Neural progenitor cell (in vitro differentiated cells): Measurements from ENCODE around the gene PLA1A. TPM values are rescaled to one million over a fixed set of nuclear protein-coding genes. Genes with fewer than 3 reads are reported as not detected.

Experiments used
- DNase-seq: peaks from one replicate; pipeline ENCODE4 v3.0.0-alpha.2; 2016; ENCODE audit warnings: low spot score
- H2AFZ ChIP-seq: fragments of 200-600 bp; sonication (generic); replicated peaks from 2 replicates; pipeline ENCODE4 v1.6.1; 2016; ENCODE audit warnings: antibody characterized with exemption
- H3F3A ChIP-seq: fragments of 200-600 bp; sonication (generic); 2 replicates; pipeline ENCODE4 v1.6.1; 2016; ENCODE audit warnings: antibody characterized with exemption, low read depth
- H3K27ac ChIP-seq: fragments of 200-600 bp; sonication (generic); 2 replicates; pipeline ENCODE4 v1.5.1; 2016; ENCODE audit warnings: mild to moderate bottlenecking
- H3K27me3 ChIP-seq: fragments of 200-600 bp; sonication (generic); 2 replicates; pipeline ENCODE4 v1.6.1; 2016; ENCODE audit warnings: mild to moderate bottlenecking, moderate library complexity
- H3K36me3 ChIP-seq: fragments of 200-600 bp; sonication (generic); 2 replicates; pipeline ENCODE4 v1.5.1; 2016
- H3K4me1 ChIP-seq: fragments of 200-600 bp; sonication (generic); 2 replicates; pipeline ENCODE4 v1.6.1; 2016; ENCODE audit warnings: mixed run types
- H3K4me2 ChIP-seq: fragments of 200-600 bp; sonication (generic); 2 replicates; pipeline ENCODE4 v1.6.1; 2016
- H3K4me3 ChIP-seq: fragments of 200-600 bp; sonication (generic); 2 replicates; pipeline ENCODE4 v1.5.1; 2016
- H3K79me2 ChIP-seq: fragments of 200-600 bp; sonication (generic); 2 replicates; pipeline ENCODE4 v1.6.1; 2016; ENCODE audit warnings: low read depth
- H3K9ac ChIP-seq: fragments of 200-600 bp; sonication (generic); 2 replicates; pipeline ENCODE4 v1.6.1; 2016
- H3K9me3 ChIP-seq: fragments of 200-600 bp; sonication (generic); 2 replicates; pipeline ENCODE4 v1.5.1; 2016; ENCODE audit warnings: low read depth
- H4K20me1 ChIP-seq: fragments of 200-600 bp; sonication (generic); 2 replicates; pipeline ENCODE4 v1.6.1; 2016; ENCODE audit warnings: low read depth
- H3K27ac Mint-ChIP-seq: 3 replicates; pipeline ENCODE4 v1.8.0; 2021; ENCODE audit warnings: mixed read lengths
- H3K27me3 Mint-ChIP-seq: 2 replicates; pipeline ENCODE4 v1.8.0; 2022; ENCODE audit warnings: low read depth, mild to moderate bottlenecking, inconsistent platforms, moderate library complexity, mixed read lengths; ENCODE audit not compliant: insufficient read depth
- H3K36me3 Mint-ChIP-seq: 3 replicates; pipeline ENCODE4 v1.8.0; 2021; ENCODE audit warnings: mixed read lengths
- H3K4me1 Mint-ChIP-seq: 3 replicates; pipeline ENCODE4 v1.8.0; 2021; ENCODE audit warnings: mixed read lengths
- H3K4me3 Mint-ChIP-seq: 3 replicates; pipeline ENCODE4 v1.8.0; 2021; ENCODE audit warnings: mild to moderate bottlenecking, moderate library complexity, mixed read lengths
- H3K9me3 Mint-ChIP-seq: 3 replicates; pipeline ENCODE4 v1.8.0; 2020; ENCODE audit warnings: mixed read lengths
- EZH2 ChIP-seq: fragments of 200-600 bp; sonication (generic); IDR thresholded peaks from 2 replicates; pipeline ENCODE4 v1.6.1; 2017; ENCODE audit warnings: antibody characterized with exemption, mild to moderate bottlenecking, moderate library complexity
- EZH2phosphoT487 ChIP-seq: fragments of 200-600 bp; sonication (generic); IDR thresholded peaks from 2 replicates; pipeline ENCODE4 v1.6.1; 2017; ENCODE audit warnings: antibody characterized with exemption
- total RNA-seq: library from RNA; depleted of rRNA; stranded (reverse); fragments of >200 nt; gene quantifications from 2 replicates; pipeline ENCODE4 v1.2.3, GENCODE V29; 2015; ENCODE audit warnings: low replicate concordance
- TF ChIP-seq, protein P1 (sequence below): fragments of 200-600 bp; sonication (generic); IDR thresholded peaks from 2 replicates; pipeline ENCODE4 v1.5.1; 2017; ENCODE audit warnings: antibody characterized with exemption, mild to moderate bottlenecking

Gene PLA1A
- total RNA-seq, 1 donor from 2014 or later, result not detected

DNA sequence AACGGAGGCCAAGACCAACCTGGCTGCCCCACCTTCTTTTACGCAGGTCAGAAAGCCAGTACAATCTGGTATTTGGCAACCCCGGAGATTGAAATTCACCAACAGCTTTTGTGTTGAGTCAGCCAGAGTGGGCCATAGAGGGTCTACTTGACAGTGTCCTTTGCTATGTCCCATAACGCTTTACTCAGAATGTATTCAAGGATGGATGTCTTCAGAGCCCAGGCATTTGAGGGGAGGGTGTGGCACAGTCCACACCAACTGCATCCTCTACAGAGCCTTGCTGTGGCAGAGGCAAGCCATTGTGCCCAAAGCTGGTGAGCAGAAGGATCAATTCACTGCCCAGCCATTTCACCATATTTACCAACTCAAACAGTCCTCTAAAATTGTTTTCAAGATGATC is 18.4 kb downstream of the PLA1A start:
- no peak for DNase-seq
- Histone ChIP-seq H3K4me3 (no peak overlapping the region), H3K4me2 (no peak overlapping the region), H3K79me2 (no peaks in the 10 kb centered on the region), H4K20me1 (no peaks in the 10 kb centered on the region), H3K9ac (no peak overlapping the region), H3K27me3 (no peaks in the 10 kb centered on the region), H3K27ac (no peak overlapping the region), H3K4me1 (no peaks in the 10 kb centered on the region), H3K9me3 (no peaks in the 10 kb centered on the region), H3K36me3 (no peaks in the 10 kb centered on the region), H2AFZ (no peak overlapping the region), H3F3A (no peaks in the 10 kb centered on the region)
- Mint-ChIP-seq H3K9me3 (no peaks in the 10 kb centered on the region), H3K4me1 (no peaks in the 10 kb centered on the region), H3K36me3 (no peaks in the 10 kb centered on the region), H3K27me3 (peaks cover 10% of the 10 kb centered on the region), H3K4me3 (no peak overlapping the region), H3K27ac (no peak overlapping the region)
- no peak for TF ChIP-seq EZH2phosphoT487
- TF ChIP-seq, protein P1, sequence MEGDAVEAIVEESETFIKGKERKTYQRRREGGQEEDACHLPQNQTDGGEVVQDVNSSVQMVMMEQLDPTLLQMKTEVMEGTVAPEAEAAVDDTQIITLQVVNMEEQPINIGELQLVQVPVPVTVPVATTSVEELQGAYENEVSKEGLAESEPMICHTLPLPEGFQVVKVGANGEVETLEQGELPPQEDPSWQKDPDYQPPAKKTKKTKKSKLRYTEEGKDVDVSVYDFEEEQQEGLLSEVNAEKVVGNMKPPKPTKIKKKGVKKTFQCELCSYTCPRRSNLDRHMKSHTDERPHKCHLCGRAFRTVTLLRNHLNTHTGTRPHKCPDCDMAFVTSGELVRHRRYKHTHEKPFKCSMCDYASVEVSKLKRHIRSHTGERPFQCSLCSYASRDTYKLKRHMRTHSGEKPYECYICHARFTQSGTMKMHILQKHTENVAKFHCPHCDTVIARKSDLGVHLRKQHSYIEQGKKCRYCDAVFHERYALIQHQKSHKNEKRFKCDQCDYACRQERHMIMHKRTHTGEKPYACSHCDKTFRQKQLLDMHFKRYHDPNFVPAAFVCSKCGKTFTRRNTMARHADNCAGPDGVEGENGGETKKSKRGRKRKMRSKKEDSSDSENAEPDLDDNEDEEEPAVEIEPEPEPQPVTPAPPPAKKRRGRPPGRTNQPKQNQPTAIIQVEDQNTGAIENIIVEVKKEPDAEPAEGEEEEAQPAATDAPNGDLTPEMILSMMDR, result no peak
- no peak for TF ChIP-seq EZH2

DNA sequence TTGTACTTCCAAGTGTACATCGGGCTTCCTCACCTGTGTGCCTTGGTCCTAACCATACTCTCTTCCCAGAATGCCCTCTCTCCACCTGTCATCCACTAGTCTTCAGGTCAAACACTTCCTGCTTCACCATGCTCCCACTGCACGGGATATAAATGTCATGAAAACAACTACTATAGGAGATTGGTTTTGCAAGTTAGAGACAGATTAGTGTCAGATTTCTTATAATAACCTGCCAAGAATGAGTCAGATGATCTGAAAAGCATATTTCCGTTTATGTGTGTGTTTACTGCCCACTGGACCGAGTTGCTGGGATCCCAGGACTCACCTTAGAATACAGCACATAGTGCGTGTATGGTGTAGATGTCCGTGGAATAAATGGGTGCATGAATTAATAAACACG is 21.4 kb downstream of the PLA1A start:
- H3K27ac Mint-ChIP-seq, result no peak overlapping the region
- TF ChIP-seq, protein P1, result no peak
- no peak for TF ChIP-seq EZH2
- no peak for TF ChIP-seq EZH2phosphoT487

DNA sequence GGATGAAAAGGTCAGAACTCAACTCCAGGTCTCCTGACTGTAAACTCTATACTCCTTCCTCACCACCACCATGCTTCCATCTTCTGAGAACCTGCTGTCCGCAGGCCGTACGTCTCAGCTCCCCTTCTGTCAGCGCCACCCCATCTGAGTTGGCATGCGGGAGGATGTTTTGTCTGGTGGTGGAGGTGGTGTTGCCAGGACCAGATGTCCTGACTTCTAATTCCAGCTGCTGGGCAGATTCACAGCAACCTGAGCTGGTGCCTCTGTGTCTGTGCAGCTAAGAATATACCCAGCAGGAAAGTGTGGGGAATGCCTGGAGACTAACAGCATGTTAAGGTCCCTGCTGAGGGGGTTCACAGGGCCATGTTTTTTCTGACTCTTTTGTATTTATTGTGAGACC is 23.2 kb downstream of the PLA1A start:
- no peak overlapping the region for H3K4me3 ChIP-seq

More for the DNA sequence above, 21.4 kb downstream of the PLA1A start:
- Histone ChIP-seq H4K20me1 (no peaks in the 10 kb centered on the region), H3K27me3 (no peaks in the 10 kb centered on the region), H3K27ac (no peak overlapping the region), H3K79me2 (no peaks in the 10 kb centered on the region), H3K9me3 (no peaks in the 10 kb centered on the region), H3F3A (no peaks in the 10 kb centered on the region), H3K4me2 (no peak overlapping the region), H3K36me3 (no peaks in the 10 kb centered on the region), H2AFZ (no peak overlapping the region), H3K9ac (no peak overlapping the region), H3K4me1 (no peaks in the 10 kb centered on the region), H3K4me3 (no peak overlapping the region)
- DNase-seq, result no peak
- no peak overlapping the region for H3K4me3 Mint-ChIP-seq
- peaks cover 10% of the 10 kb centered on the region for H3K27me3 Mint-ChIP-seq
- peaks cover 2% of the 10 kb centered on the region for H3K9me3 Mint-ChIP-seq
- H3K4me1 Mint-ChIP-seq, result no peaks in the 10 kb centered on the region
- no peaks in the 10 kb centered on the region for H3K36me3 Mint-ChIP-seq

More for the DNA sequence above, 23.2 kb downstream of the PLA1A start:
- Mint-ChIP-seq H3K4me1 (peaks cover 12% of the 10 kb centered on the region), H3K27ac (peak overlapping the region; percentile 17), H3K27me3 (peaks cover 10% of the 10 kb centered on the region), H3K36me3 (no peaks in the 10 kb centered on the region), H3K9me3 (peaks cover 4% of the 10 kb centered on the region), H3K4me3 (no peak overlapping the region)
- TF ChIP-seq EZH2phosphoT487, result no peak
- TF ChIP-seq EZH2, result no peak
- TF ChIP-seq, protein P1, result no peak
- Histone ChIP-seq H3K4me2 (no peak overlapping the region), H3K27me3 (no peaks in the 10 kb centered on the region), H3K9ac (no peak overlapping the region), H3K27ac (no peak overlapping the region), H2AFZ (no peak overlapping the region), H3K79me2 (no peaks in the 10 kb centered on the region), H3K9me3 (no peaks in the 10 kb centered on the region), H3F3A (peaks cover 2% of the 10 kb centered on the region), H4K20me1 (no peaks in the 10 kb centered on the region), H3K36me3 (no peaks in the 10 kb centered on the region), H3K4me1 (peaks cover 6% of the 10 kb centered on the region)
- DNase-seq, result no peak
